ENCODE data around the gene CBARP. TPM values are rescaled to one million over a fixed set of nuclear protein-coding genes. Genes with fewer than 3 reads are reported as not detected.
A peak's percentile ranks its signal among the peaks of the same experiment; 100 is the strongest.

CBARP gene
- total RNA-seq, 1 experiment from 2014 or later: 23.4 TPM

- TF ChIP-seq ESRRA (CRISPR knock-in tag; IDR thresholded peaks at IDR 0.05; ENCODE audit: borderline replicate concordance): no peak
- TF ChIP-seq GABPB1 (CRISPR knock-in tag; IDR thresholded peaks at IDR 0.05): no peak
- 0 out of 2 replicates have a peak, but pooled peaks have one; percentile 46 for TF ChIP-seq ATF2 (CRISPR knock-in tag; IDR thresholded peaks at IDR 0.05; ENCODE audit: borderline replicate concordance, low read depth)
- TF ChIP-seq ZNF671 (CRISPR knock-in tag; IDR thresholded peaks at IDR 0.05): peak; percentile 84; the same call in 1 of the 2 replicates
- TF ChIP-seq TEAD1 (CRISPR knock-in tag; IDR thresholded peaks at IDR 0.05): no peak
- peak; percentile 6; the same call in 1 of the 2 replicates for TF ChIP-seq PRDM15 (CRISPR knock-in tag; IDR thresholded peaks at IDR 0.05)
- TF ChIP-seq MLX (CRISPR knock-in tag; IDR thresholded peaks at IDR 0.05): no peak
- no peak for TF ChIP-seq TCF7 (CRISPR knock-in tag; IDR thresholded peaks at IDR 0.05; ENCODE audit: low read depth)
- no peak for TF ChIP-seq SOX15 (CRISPR knock-in tag; IDR thresholded peaks at IDR 0.05)
- TF ChIP-seq ZNF219 (CRISPR knock-in tag; IDR thresholded peaks at IDR 0.05; ENCODE audit: borderline replicate concordance): no peak; the same call in 1 of the 2 replicates
- TF ChIP-seq PRRX2 (CRISPR knock-in tag; IDR thresholded peaks at IDR 0.05): no peak
- TF ChIP-seq AFF4 (CRISPR knock-in tag; IDR thresholded peaks at IDR 0.05; ENCODE audit: borderline replicate concordance): peak; percentile 85; the same call in 1 of the 2 replicates
These were observed 37.1 kb upstream of the CBARP start (continued) for GRCh38 chr19:1274852-1275259.

- Mint-ChIP-seq H3K36me3 (peaks cover 45% of the 10 kb centered on the region), H3K4me3 (peak overlapping the region; percentile 67), H3K4me1 (peaks cover 41% of the 10 kb centered on the region), H3K27ac (peak overlapping the region; percentile 95), H3K9me3 (no peaks in the 10 kb centered on the region), H3K27me3 (ENCODE audit: low read depth) (no peaks in the 10 kb centered on the region)
- no peak for ATAC-seq
- no peak for DNase-seq (ENCODE audit: low spot score)
- TF ChIP-seq OVOL2 (CRISPR knock-in tag; IDR thresholded peaks at IDR 0.05; ENCODE audit: borderline replicate concordance) (no peak), KAT7 (CRISPR knock-in tag; IDR thresholded peaks at IDR 0.05; ENCODE audit: borderline replicate concordance) (0 out of 2 replicates have a peak, but pooled peaks have one; percentile 1)
- POLR2A ChIA-PET: interaction anchor here (0.7 to 1.7 kb wide), 4 partner anchors 14 to 181 kb away, joined by 3 to 6 read pairs (median 4); no protein-coding TSS in a partner anchor
- CTCF ChIA-PET: interaction anchor here (0.6 to 3.0 kb wide), 3 partner anchors 30 to 232 kb away, joined by 3 to 24 read pairs (median 3); no protein-coding TSS in a partner anchor
These were observed 36.5 kb upstream of the CBARP start for GRCh38 chr19:1274081-1274851.
